HG03442 (cell line): ENCODE measurements around the gene RASSF7.
A peak's percentile ranks its signal among the peaks of the same experiment; 100 is the strongest.

Experiments used
- ATAC-seq: cut with Tn5 transposase; IDR thresholded peaks from one replicate; pipeline ENCODE4 v1.9.1; 2021; ENCODE audit warnings: mild to moderate bottlenecking, moderate library complexity; ENCODE audit not compliant: unreplicated experiment

The RASSF7 gene

DNA sequence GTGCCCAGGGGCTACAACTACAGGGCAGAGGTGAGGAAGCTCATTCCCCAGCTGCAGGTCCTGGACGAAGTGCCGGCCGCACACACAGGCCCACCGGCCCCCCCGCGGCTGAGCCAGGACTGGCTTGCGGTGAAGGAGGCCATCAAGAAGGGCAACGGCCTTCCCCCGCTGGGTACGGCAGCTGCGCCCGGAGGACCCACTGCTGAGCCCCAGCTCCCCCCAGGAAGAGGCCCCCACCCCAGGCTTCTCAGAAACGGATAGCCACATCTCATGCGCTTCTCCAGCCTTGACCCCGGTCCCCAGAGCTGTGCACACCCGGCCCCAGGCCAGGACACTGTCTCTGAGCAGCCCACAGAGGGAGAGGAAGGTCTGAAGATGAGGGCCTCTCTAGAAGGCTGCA is 9.6 kb upstream of the RASSF7 start:
- ATAC-seq, result no peak

DNA sequence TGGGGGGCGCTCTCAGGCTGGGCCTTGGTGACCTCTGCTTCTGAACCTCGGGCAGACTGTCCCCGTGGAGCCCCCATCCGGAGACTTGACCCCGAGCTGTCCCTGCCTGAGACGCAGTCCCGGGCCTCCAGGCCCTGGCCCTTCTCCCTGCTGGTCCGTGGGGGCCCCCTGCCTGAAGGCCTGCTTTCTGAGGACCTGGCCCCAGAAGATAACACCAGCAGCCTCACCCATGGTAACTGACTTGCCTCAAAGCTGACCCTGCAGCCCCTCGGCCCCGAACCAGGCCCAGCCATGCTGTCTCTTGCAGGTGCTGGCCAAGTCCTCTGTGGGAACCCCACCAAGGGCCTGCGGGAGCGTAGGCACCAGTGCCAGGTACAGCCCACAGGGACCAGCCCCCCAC is 9.2 kb upstream of the RASSF7 start:
- ATAC-seq, result no peak

DNA sequence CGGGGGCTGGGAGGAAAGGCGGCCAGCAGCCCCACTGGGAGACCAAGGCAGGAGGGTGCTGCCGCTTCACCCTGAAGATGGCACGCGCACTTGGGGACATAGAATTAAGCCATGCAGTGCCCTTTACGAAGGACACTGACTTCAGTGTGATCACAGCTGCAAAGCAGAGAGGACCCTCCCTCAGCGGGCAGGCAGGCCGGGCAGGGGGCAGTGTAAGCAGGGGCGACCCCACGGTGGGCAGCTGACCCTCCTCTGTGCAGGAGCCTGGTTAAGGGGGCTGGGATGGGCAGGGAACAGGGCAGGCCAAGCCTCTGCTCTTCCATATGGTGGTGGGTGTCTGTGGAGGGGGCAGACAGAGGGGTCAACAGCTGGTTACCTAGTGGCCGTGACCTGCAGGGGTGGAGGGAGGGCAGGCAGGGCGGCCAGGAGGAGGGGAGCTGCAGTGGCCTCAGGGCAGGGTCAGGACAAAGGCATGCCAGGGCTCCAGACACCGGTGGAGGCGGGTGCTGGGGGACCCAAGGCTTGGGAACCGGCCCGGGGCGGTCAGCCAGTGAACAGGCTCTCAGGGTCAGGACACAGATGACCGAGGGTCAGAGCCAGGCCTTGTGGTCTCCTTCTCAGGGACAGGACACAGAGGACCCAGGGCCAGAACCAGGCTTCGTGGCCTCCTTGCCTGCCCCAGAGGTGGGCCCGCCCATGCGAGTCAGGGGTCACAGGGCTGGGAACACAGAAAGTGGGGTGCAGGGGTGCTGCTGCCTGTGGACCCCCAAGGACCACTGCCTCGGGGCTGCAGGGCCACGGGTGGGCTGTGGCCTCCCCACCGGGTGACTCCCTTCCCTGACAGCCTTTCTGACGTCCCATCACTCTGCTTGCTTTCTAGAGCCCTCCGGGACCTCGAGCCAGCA is 7.4 kb upstream of the RASSF7 start:
- ATAC-seq, result no peak

DNA sequence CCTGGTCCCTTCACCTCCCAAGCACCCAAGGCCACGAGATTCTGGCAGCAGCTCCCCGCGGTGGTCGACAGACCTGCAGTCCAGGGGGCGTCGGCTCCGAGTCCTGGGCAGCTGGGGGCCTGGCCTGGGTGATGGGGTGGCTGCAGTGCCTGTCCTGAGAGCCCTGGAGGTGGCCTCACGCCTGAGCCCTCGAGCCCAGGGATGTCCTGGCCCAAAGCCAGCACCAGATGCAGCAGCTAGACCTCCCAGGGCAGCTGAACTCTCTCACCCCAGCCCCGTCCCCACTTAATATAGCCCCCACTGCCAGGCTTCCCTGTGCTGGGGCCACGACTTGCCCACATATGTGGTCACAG is 6.8 kb upstream of the RASSF7 start:
- no peak for ATAC-seq

DNA sequence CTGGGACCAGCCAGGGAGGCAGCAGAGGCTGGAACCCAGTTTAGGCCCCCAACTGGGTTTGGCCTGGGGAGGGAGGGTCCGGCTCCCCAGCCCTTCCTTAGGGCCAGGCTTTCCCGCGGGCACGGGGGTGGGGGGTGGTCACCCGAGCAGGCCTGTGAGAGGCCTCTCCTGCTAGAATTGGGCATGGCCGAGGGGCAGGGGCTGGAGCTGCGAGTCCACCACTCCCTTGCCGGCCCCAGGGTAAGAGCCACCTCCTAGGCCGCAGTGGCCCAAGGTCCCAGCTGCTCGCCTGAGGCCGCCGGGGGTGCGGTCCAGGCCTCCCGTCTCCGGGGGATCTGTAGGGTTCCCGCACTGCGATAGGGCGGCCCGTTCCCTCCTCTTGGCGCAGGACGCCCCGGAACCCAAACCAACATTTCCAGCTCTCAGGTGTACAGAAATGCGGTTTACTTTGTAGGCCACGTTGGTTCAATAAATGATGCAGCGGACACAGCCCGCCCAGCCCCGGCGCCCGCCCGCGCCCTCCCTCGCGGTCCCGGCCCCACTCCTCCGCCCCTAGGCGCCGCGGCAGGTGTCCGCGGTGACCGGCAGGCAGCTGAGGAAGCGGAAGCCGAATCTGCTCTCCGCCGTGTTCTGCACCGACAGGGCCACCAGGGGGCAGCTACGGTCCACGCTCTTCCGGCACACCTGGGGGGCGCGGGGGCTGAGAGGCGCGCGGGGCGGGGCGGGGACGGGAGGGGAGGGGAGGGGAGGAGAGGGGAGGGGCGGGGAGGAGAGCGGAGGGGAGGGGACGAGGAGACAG is 6.1 kb upstream of the RASSF7 start:
- peak; percentile 49 for ATAC-seq

DNA sequence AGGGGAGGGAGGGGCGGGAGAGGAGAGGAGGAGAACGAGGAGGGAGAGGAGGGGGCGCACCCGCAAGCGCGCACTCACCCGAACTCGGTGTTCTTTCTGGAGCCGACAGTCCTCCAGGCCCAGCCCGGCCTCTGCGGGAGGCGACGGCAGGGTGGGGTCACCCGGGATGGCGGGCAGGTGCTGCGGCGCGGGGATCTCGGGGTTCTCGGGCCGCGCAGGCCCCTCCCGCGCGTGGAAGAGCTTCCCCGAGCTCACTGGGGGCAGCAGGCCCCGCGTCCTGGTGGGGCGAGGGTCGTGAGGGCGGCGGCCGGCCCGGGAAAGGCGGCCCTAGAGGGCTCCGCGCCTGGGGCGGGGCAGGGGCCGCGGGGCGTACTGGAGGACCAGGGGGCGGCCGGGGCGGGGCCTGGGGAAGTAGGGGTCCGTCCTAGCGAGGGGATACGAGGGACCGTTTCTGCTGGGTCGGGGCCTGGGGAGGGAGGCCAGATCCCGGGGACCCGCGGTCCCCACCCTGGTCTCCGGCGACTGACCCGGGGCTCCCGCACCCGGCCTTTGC is 5.5 kb upstream of the RASSF7 start:
- no peak for ATAC-seq

DNA sequence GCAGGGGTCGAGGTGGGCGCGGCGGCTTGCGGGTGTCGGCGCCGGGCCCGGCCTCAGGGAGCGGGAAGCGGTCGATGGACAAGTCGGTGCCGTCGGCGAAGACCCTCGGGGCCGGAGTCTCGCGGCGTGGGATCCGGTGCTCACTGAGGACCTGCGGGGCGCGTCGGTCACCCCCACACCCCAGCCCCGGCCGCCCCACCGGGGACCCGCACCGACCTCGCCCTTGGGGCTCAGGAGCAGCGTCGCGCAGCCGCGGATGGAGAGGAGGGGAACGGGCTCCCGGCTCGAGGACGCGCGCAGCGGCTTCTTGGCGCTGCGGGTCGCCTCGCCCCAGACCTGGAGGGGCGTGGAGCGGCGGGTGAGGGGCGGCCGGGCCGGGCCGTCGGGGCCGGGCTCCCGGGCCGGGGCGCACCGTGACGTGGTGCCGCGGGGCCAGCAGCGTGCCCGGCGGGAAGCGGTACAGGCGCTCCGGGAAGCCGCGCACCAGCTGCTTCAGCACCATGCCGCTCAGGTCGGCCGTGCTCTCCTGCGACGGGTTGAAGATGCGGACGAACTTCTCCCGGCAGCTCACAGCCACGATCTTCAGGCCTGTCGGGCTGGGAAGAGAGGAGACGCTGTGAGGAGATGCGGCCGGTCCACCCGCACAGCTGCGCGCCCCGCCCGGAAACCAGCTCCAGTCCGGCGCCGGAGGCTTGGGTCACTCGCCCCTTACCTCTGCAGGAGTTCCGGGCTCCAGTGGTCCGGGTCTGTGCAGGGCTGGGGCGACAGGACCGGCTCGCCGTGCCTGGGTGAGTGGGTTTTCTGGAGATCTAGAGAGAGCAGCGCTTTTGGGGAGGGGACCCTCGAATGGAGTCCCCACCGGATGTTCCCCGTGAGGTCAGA is 4.7 kb upstream of the RASSF7 start:
- no peak for ATAC-seq

DNA sequence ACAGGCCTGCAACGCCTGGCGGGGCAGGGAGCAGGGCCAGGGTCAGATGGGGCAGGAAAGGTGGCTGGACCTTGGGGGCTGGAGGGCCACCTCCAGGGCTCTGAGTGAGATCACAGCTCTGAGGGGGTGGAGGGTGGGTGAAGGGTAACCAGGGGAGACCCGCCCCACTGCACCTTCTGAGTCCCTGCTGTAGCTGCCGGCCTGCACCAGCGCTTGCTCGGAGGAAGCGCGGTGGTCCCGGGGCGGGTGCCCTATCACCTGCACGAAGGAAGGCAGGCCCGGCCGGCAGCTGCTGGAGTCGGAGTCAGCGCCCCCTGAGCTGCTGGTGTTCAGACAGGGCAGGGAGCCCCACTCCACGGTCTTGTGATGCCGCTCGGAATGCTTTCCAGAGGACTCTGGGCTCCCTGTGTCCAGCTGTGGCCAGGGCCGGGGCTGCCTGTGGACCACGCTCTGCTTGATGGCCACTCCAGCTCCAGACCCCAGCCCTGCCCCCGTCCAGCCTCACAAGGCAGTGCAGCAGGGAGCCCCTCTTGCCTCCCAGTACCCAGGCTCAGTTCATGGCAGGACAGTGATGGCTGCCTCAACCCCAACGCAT is 4.0 kb upstream of the RASSF7 start:
- ATAC-seq, result no peak

DNA sequence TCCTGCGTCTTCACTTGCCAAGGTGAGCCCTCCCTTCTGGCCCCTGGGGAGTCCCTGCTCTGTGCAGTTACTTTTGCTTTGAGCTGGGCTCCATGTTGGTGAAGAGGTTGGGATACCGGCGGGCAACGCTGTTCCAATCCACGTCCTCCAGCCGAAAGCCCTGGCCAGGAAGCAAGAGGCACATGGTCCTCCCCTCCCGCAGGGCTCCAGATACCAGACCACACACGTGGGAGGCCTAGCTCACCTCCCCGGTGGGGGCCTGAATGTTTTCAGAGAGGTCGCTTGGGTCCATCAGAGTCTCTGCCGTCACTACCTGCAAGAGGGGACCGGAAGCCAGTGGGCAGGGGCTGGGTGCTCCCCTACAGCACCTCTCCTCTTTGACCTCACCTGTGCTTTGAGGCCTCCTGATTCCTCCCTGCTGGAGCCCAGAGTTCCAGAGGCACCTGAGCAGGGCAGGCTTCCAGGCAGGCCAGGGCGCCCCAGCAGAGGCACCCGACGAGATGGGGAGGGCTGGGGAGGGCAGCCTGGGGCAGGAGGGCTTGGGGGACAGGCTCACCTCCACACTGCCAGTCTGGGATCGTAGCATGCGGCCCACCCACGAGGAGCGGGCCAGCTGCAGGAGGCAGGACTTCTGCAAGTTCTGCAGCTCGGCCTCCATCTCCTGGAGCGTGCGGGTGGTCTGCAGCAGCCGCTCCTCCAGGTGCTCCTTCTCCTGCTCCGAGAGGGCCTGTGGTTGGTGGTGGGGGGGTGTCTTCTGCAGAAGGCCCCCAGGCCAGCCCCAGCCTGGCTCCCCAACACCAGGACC is 3.2 kb upstream of the RASSF7 start:
- ATAC-seq, result no peak

DNA sequence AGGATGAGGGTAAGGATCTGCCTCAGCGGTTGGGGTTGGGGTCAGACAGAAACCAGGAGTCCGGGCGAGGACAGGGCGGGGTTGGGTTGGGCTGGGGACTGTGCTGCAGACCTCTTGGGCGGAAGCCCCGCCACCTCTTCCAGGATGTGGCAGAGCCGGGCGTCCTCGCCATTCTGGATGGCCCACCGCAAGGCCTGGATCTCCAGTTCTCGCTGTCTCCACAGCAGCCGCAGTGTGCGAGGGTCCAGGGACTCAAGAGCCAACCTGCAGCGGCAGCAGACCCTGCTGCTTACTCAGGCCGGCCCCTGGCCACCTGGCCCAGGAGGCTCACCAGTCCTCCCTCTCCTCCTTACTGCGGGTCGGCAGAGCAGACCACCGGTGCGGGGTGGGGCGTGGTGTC is 2.3 kb upstream of the RASSF7 start:
- ATAC-seq, result no peak

DNA sequence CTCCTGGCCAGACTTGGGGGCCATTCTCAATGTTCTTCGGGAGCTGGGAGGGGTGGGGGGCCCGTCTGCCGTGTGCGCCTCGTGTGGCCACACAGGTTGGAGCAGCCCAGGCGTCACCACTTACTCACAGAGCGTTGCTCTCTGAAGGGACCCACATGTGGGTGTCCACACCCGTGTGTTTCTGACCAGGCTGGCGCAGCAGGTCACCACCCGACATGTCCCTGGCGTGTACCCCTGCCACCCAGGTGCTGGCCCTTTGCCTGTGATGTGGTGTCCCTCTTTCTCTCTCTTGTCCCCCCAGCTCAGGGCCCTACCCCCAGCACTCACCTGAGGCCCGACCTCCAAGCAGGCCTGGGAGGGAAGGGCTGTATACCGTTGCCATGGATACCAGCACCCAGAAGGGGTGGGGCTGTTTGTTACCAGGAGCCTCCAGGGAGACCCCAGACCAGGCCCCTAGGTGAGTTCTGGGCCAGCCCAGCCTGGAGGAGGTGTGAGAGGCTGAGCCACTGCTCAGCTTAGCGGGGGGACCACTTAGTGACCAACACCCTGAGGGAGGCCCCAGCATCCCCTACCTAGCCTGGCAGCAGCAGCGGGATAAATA is 1.6 kb upstream of the RASSF7 start:
- no peak for ATAC-seq

DNA sequence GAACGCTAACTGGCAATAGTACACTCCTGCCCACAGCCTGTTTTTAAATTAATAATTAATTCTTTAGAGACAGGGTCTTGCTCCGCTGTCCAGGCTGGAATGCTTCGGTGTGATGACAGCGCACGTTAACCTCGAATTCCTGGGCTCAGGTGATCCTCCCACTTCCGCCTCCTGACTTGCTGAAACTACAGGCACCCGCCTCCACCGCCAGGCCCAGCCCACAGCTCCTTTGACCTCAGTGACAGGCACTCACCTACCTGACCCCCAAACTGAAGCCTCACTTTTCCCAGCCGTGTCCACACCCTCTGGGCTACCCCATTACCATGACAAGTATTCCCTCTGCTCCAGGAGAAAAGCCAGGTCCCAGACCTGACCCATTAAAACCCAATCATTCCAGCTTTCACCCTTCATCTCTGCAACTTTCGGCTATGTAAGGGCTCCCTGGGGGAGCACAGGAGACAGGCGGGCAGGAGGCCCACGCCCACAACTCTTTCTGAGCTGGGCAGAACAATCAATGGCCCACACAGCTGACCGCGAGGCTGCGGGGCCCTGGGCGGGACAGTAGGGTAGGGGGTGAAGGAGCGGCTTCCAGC is 962 bp upstream of the RASSF7 start:
- no peak for ATAC-seq

DNA sequence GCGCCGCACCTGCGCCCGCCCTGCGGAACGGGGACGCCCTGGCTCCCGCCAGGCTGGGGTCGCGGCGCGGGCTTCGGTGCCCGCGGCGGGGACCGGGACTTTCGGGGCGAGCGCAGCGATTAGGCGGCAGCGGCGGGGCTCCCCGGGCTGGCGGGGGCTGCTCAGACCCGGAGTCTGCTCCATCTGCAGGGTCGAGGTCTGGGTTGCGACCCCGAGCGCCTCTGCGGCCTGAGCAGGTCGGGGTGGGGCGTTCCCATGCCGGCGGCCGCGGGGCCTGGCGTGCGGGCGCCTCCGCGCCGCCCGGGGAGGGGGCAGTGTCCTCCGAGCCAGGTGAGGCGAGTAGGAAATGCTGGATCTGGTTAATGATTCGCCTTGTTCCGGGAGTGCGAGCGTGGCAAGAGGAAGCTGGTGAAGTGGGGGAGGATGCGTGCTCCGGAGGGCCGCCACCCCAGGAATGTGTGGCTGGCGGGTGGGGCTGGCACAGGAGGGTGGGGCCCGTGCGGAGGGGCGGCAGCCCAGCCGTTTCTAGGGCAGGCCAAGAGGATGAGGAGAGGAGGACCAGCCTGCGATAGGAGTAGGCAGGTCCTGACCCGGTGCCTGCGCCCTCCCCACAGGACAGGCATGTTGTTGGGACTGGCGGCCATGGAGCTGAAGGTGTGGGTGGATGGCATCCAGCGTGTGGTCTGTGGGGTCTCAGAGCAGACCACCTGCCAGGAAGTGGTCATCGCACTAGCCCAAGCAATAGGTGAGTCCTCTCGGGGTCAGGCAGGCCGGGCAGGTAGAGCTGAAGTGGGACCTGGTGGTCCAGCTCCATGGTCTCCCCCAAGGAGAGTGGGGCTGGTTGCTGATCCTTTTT is 606 bp downstream of the RASSF7 start:
- peak; percentile 34 for ATAC-seq

DNA sequence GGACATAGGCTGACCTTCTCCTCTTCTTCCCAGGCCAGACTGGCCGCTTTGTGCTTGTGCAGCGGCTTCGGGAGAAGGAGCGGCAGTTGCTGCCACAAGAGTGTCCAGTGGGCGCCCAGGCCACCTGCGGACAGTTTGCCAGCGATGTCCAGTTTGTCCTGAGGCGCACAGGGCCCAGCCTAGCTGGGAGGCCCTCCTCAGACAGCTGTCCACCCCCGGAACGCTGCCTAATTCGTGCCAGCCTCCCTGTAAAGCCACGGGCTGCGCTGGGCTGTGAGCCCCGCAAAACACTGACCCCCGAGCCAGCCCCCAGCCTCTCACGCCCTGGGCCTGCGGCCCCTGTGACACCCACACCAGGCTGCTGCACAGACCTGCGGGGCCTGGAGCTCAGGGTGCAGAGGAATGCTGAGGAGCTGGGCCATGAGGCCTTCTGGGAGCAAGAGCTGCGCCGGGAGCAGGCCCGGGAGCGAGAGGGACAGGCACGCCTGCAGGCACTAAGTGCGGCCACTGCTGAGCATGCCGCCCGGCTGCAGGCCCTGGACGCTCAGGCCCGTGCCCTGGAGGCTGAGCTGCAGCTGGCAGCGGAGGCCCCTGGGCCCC is 1.4 kb downstream of the RASSF7 start:
- ATAC-seq, result no peak

DNA sequence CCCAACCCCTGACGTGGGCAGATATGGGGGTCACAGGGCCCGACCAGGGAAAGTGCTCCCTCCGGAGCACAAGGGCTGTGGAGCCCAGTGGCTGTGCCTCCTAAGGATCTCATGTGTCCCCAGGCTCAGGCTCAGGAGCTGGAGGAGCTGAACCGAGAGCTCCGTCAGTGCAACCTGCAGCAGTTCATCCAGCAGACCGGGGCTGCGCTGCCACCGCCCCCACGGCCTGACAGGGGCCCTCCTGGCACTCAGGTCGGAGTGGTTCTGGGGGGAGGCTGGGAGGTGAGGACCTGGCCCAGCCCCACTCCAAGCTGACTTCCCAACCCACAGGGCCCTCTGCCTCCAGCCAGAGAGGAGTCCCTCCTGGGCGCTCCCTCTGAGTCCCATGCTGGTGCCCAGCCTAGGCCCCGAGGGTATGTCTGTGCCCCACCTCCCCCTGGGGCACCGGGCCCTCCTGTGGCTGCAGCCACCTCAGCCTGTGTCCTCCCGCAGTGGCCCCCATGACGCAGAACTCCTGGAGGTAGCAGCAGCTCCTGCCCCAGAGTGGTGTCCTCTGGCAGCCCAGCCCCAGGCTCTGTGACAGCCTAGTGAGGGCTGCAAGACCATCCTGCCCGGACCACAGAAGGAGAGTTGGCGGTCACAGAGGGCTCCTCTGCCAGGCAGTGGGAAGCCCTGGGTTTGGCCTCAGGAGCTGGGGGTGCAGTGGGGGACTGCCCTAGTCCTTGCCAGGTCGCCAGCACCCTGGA is 2.5 kb downstream of the RASSF7 start:
- no peak for ATAC-seq

DNA sequence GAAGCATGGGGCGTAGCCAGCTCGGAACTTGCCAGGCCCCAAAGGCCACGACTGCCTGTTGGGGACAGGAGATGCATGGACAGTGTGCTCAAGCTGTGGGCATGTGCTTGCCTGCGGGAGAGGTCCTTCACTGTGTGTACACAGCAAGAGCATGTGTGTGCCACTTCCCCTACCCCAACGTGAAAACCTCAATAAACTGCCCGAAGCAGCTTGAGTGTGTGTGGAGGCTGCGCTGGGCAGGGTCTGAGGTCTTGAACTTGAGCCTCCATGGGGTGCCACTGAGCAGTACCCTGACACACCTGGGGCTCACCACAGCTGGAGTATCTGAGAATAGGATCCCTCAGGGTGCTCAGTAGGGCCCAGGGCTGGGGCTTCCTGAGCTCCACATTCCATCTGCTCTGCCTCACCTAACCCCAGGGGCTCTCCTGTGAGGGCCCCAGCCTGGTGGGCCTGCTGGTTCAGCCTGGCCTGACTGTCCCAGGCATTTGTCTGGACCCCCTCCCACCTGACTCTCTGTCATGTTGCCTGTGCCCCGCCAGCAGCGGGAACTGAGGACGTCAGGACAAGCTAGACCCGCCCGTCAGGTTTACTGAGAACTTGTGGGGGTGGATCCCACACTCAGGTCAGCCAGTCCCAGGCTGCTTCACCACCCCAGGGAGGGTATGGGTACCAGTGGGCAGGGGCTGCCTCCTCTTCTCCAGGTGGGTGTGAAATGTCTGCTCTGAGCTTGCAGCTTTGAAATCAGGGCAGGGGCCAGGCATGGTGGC is 3.2 kb downstream of the RASSF7 start:
- ATAC-seq, result no peak
